Activated B cell treated with CpG ODN at 0.5 μM for 24 hours (primary cell): Measurements from ENCODE around the gene GJA3. TPM values are rescaled to one million over a fixed set of nuclear protein-coding genes. Genes with fewer than 3 reads are reported as not detected.

Experiments
- ATAC-seq: fragments of 200-7000 bp; cut with Tn5 transposase; one replicate; pipeline ENCODE4 v1.10.0; 2021; ENCODE audit warnings: low read depth, mild to moderate bottlenecking, moderate library complexity
- CTCF ChIA-PET: fragments of 350-600 bp; sonication (Branson Sonifier 250); formaldehyde crosslinking; loops from one replicate; lab custom pipeline; 2021; ENCODE audit warnings: antibody characterized with exemption; lab: Charles Lee
- POLR2A ChIA-PET: fragments of 350-600 bp; sonication (Branson Sonifier 250); formaldehyde crosslinking; loops from one replicate; lab custom pipeline; 2021; ENCODE audit warnings: antibody characterized with exemption; lab: Charles Lee
- DNase-seq: peaks from one replicate; pipeline ENCODE4 v3.0.0; 2022
- H3K27ac Mint-ChIP-seq: one replicate; pipeline ENCODE4 v1.8.0; 2020; ENCODE audit warnings: mixed read lengths
- H3K27me3 Mint-ChIP-seq: one replicate; pipeline ENCODE4 v1.8.0; 2021; ENCODE audit warnings: mixed read lengths
- H3K36me3 Mint-ChIP-seq: one replicate; pipeline ENCODE4 v1.8.0; 2021; ENCODE audit warnings: low read depth, mixed read lengths
- H3K4me1 Mint-ChIP-seq: one replicate; pipeline ENCODE4 v1.8.0; 2021; ENCODE audit warnings: mixed read lengths
- H3K4me3 Mint-ChIP-seq: one replicate; pipeline ENCODE4 v1.8.0; 2020; ENCODE audit warnings: mild to moderate bottlenecking, mixed read lengths
- H3K9me3 Mint-ChIP-seq: one replicate; pipeline ENCODE4 v1.8.0; 2020; ENCODE audit warnings: mixed read lengths
- CTCF ChIP-seq: fragments of 200-600 bp; IDR thresholded peaks from one replicate; pipeline ENCODE4 v1.8.0; 2022; ENCODE audit warnings: antibody characterized with exemption, mild to moderate bottlenecking
- intact Hi-C: fragments of 100-400 bp; cut with micrococcal nuclease; formaldehyde crosslinking; loops from one replicate; pipeline ENCODE4 v1.15.1; 2024
- total RNA-seq: library from RNA; stranded (reverse); gene quantifications from 2 replicates; pipeline ENCODE4 v1.2.3, GENCODE V29; 2022

The GJA3 gene
- total RNA-seq, 1 donor from 2014 or later, result 0.09 TPM

GRCh38 chr13:20161951-20162300 lies 1.1 kb upstream of the GJA3 start:
- intact Hi-C loops, result loop anchor here (1.0 to 5.0 kb wide), 7 partner anchors 12 to 530 kb away; partner anchors contain the start of genes MPHOSPH8, PSPC1, ZMYM2 and ZMYM5
- Mint-ChIP-seq H3K4me3 (peak overlapping the region; percentile 81), H3K27me3 (peaks cover 15% of the 10 kb centered on the region), H3K36me3 (no peaks in the 10 kb centered on the region), H3K9me3 (no peaks in the 10 kb centered on the region), H3K4me1 (peaks cover 18% of the 10 kb centered on the region), H3K27ac (no peak overlapping the region)
- no peak for TF ChIP-seq CTCF
- POLR2A ChIA-PET, result interaction anchor here (1.2 kb wide), 1 partner anchor 298 kb away, joined by 3 read pairs; the partner anchor contains the start of gene ZMYM5
- CTCF ChIA-PET, result interaction anchor here (0.9 to 3.4 kb wide), 4 partner anchors 15 to 177 kb away, joined by 3 to 14 read pairs (median 4); no protein-coding TSS in a partner anchor
- no peak for ATAC-seq
- no peak for DNase-seq

GRCh38 chr13:20161275-20161950 lies 561 bp upstream of the GJA3 start:
- Mint-ChIP-seq H3K27ac (no peak overlapping the region), H3K4me3 (peak overlapping the region; percentile 85), H3K4me1 (peaks cover 18% of the 10 kb centered on the region), H3K27me3 (peaks cover 10% of the 10 kb centered on the region), H3K36me3 (no peaks in the 10 kb centered on the region), H3K9me3 (no peaks in the 10 kb centered on the region)
- intact Hi-C loops, result loop anchor here (1.0 to 5.0 kb wide), 6 partner anchors 13 to 529 kb away; partner anchors contain the start of genes MPHOSPH8, PSPC1 and ZMYM2
- ChIA-PET POLR2A (interaction anchor here (1.0 to 1.4 kb wide), 3 partner anchors 12 to 298 kb away, joined by 3 read pairs; partner anchors contain the start of gene ZMYM5), CTCF (interaction anchor here (0.9 to 3.4 kb wide), 3 partner anchors 14 to 177 kb away, joined by 3 to 14 read pairs (median 4); no protein-coding TSS in a partner anchor)
- ATAC-seq (peak; percentile 78), DNase-seq (peak; percentile 64)
- no peak for TF ChIP-seq CTCF

GRCh38 chr13:20159646-20160305 lies 1.1 kb downstream of the GJA3 start:
- ATAC-seq, result no peak
- H3K9me3 Mint-ChIP-seq, result no peaks in the 10 kb centered on the region
- peaks cover 18% of the 10 kb centered on the region for H3K4me1 Mint-ChIP-seq
- CTCF ChIA-PET, result interaction anchor here (3.4 kb wide), 1 partner anchor 175 kb away, joined by 14 read pairs; no protein-coding TSS in a partner anchor
- DNase-seq, result no peak
- H3K4me3 Mint-ChIP-seq, result peak overlapping the region; percentile 85
- POLR2A ChIA-PET, result interaction anchor here (1.4 kb wide), 1 partner anchor 175 kb away, joined by 3 read pairs; no protein-coding TSS in a partner anchor
- TF ChIP-seq CTCF, result no peak
- peaks cover 3% of the 10 kb centered on the region for H3K27me3 Mint-ChIP-seq
- no peak overlapping the region for H3K27ac Mint-ChIP-seq
- H3K36me3 Mint-ChIP-seq, result no peaks in the 10 kb centered on the region
- intact Hi-C loops, result loop anchor here (5.0 kb wide), 3 partner anchors 97 to 527 kb away; partner anchors contain the start of genes MPHOSPH8 and PSPC1

DNA sequence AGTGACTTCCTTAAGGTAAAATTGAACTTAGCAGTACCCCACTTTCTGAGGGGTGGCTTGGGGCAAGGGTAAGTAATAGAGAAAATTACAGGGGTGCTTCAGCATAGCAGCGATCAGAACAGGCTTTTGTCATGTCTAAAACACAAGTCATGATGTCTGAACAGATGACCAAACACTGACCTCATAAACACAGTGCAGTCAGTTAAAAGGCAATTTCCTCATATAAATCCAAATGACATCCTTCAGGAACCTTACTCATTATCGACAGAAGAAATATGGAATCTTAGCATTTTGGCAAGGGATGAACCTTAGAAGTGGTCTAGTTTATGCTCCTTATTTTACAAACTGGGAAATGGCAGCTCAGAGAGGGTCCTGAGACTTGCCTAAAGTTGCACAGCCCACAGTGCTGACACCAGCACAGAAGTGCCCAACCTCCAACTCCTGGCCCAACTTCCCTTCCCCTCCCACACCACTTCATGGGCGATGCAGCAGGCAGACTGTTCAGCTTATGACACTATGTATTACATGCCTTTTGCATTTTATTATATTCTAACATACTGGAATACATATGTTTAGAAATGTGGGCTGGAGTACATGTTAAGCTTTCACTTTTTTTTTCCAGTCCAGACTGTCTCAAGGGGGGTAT lies 3.6 kb downstream of the GJA3 start:
- ChIA-PET CTCF (no interaction called here), POLR2A (no interaction called here)
- DNase-seq (no peak), ATAC-seq (no peak)
- peaks cover 13% of the 10 kb centered on the region for H3K4me1 Mint-ChIP-seq
- no peaks in the 10 kb centered on the region for H3K36me3 Mint-ChIP-seq
- no peak overlapping the region for H3K4me3 Mint-ChIP-seq
- intact Hi-C loops, result no loop called here
- no peaks in the 10 kb centered on the region for H3K9me3 Mint-ChIP-seq
- H3K27me3 Mint-ChIP-seq, result peaks cover 2% of the 10 kb centered on the region
- H3K27ac Mint-ChIP-seq, result no peak overlapping the region
- no peak for TF ChIP-seq CTCF
